HepG2 (cell line): ENCODE results near the gene TMEM107. TPM values are rescaled to one million over a fixed set of nuclear protein-coding genes. Genes with fewer than 3 reads are reported as not detected.
A peak's percentile ranks its signal among the peaks of the same experiment; 100 is the strongest.

Experiments
- AHDC1 ChIP-seq: sonication (generic); formaldehyde crosslinking; IDR thresholded peaks from 2 replicates; pipeline ENCODE4 v1.5.1; 2020; ENCODE audit warnings: mild to moderate bottlenecking, missing genetic modification reagents, borderline replicate concordance
- HOXA5 ChIP-seq: sonication (generic); formaldehyde crosslinking; IDR thresholded peaks from 2 replicates; pipeline ENCODE4 v1.4.0; 2020; ENCODE audit warnings: missing genetic modification reagents
- HOXA9 ChIP-seq: sonication (generic); formaldehyde crosslinking; IDR thresholded peaks from 2 replicates; pipeline ENCODE4 v1.8.1; 2022; ENCODE audit warnings: missing genetic modification reagents, mild to moderate bottlenecking, moderate library complexity, borderline replicate concordance
- IRF1 ChIP-seq: sonication (generic); formaldehyde crosslinking; IDR thresholded peaks from 2 replicates; pipeline ENCODE4 v1.4.0; 2020; ENCODE audit warnings: low read depth, mild to moderate bottlenecking, missing genetic modification reagents
- MAX ChIP-seq: IDR thresholded peaks from 2 replicates; pipeline ENCODE4 v1.6.1; 2012; ENCODE audit warnings: inconsistent platforms
- MED1 ChIP-seq: sonication (generic); formaldehyde crosslinking; IDR thresholded peaks from 2 replicates; pipeline ENCODE4 v1.4.0; 2020; ENCODE audit warnings: missing genetic modification reagents
- PRDM15 ChIP-seq: sonication (generic); formaldehyde crosslinking; IDR thresholded peaks from 2 replicates; pipeline ENCODE4 v1.4.0; 2020; ENCODE audit warnings: missing genetic modification reagents
- RORA ChIP-seq: sonication (generic); formaldehyde crosslinking; IDR thresholded peaks from 2 replicates; pipeline ENCODE4 v1.5.0; 2020; ENCODE audit warnings: mild to moderate bottlenecking, missing genetic modification reagents, moderate library complexity
- SIX4 ChIP-seq: sonication (generic); formaldehyde crosslinking; IDR thresholded peaks from 2 replicates; pipeline ENCODE4 v1.4.0; 2020; ENCODE audit warnings: missing genetic modification reagents
- SMAD3 ChIP-seq: sonication (generic); formaldehyde crosslinking; IDR thresholded peaks from 2 replicates; pipeline ENCODE4 v1.4.0; 2020; ENCODE audit warnings: missing genetic modification reagents
- TEAD2 ChIP-seq: sonication (generic); formaldehyde crosslinking; IDR thresholded peaks from 2 replicates; pipeline ENCODE4 v1.9.0; 2021; ENCODE audit warnings: missing genetic modification reagents
- TGIF2 ChIP-seq: IDR thresholded peaks from 2 replicates; pipeline ENCODE4 v1.6.1; 2016; ENCODE audit warnings: control low read depth, missing compliant biosample characterization
- TMF1 ChIP-seq: sonication (generic); formaldehyde crosslinking; IDR thresholded peaks from 2 replicates; pipeline ENCODE4 v1.8.1; 2022; ENCODE audit warnings: low read depth, missing genetic modification reagents
- TOE1 ChIP-seq: sonication (generic); formaldehyde crosslinking; IDR thresholded peaks from 2 replicates; pipeline ENCODE4 v1.4.0; 2020; ENCODE audit warnings: mild to moderate bottlenecking, missing genetic modification reagents
- ZNF414 ChIP-seq: sonication (generic); formaldehyde crosslinking; IDR thresholded peaks from 2 replicates; pipeline ENCODE4 v1.5.0; 2020; ENCODE audit warnings: missing genetic modification reagents
- ZNF431 ChIP-seq: sonication (generic); formaldehyde crosslinking; IDR thresholded peaks from 2 replicates; pipeline ENCODE4 v1.9.0; 2022; ENCODE audit warnings: missing genetic modification reagents, low read depth, mild to moderate bottlenecking, borderline replicate concordance
- ZNF629 ChIP-seq: sonication (generic); formaldehyde crosslinking; conservative IDR thresholded peaks from 2 replicates; pipeline ENCODE4 v1.5.0; 2020; ENCODE audit warnings: missing genetic modification reagents
- ZNF652 ChIP-seq: IDR thresholded peaks from 2 replicates; pipeline ENCODE4 v1.6.1; 2016; ENCODE audit warnings: low read depth, borderline replicate concordance
- ZNF703 ChIP-seq: sonication (generic); formaldehyde crosslinking; IDR thresholded peaks from 2 replicates; pipeline ENCODE4 v1.5.1; 2020; ENCODE audit warnings: missing genetic modification reagents, mild to moderate bottlenecking, moderate library complexity, borderline replicate concordance
- ZNF737 ChIP-seq: sonication (generic); formaldehyde crosslinking; IDR thresholded peaks from 2 replicates; pipeline ENCODE4 v1.5.0; 2020; ENCODE audit warnings: missing genetic modification reagents, mild to moderate bottlenecking, borderline replicate concordance
- ZSCAN20 ChIP-seq: sonication (generic); formaldehyde crosslinking; IDR thresholded peaks from 2 replicates; pipeline ENCODE4 v1.4.0; 2020; ENCODE audit warnings: missing genetic modification reagents, mild to moderate bottlenecking, borderline replicate concordance
- polyA plus RNA-seq, 8 experiments: library from polyadenylated mRNA; depleted of rRNA in 3 of 8; stranded (reverse) in 7 of 8; unstranded in 1 of 8; fragments of >200 nt; fragmentation: Illumina TruSeq in 4 of 8; extraction: Trizol in 4 of 8; gene quantifications; 2 replicates each; pipeline versions ENCODE4 v1.2.1 to v1.2.3, GENCODE V29; 2011 to 2016; ENCODE audit warnings: low read depth in 4 of 8, missing spikeins in 1 of 8, mixed read lengths in 1 of 8; ENCODE audit not compliant: insufficient read depth in 1 of 8
- total RNA-seq, 5 experiments: library from RNA; depleted of rRNA; stranded (reverse); fragments of >200 nt; fragmentation: Illumina TruSeq; extraction: Trizol; gene quantifications; 2 replicates each; pipeline ENCODE4 v1.2.3, GENCODE V29; 2016; ENCODE audit warnings: low read depth in 1 of 5

The TMEM107 gene
- total and polyA plus RNA-seq, 2 of the 13 experiments (the other 11 are each of a cell fraction or from before 2014, with no cell fraction given) = 7.2 to 15.3 TPM

GRCh38 chr17:8186446-8186786 lies 10.2 kb upstream of the TMEM107 start (continued):
- TF ChIP-seq AHDC1 (CRISPR knock-in tag) (no peak), RORA (peak; percentile 86; the same call in 1 of the 2 replicates), ZNF431 (peak; percentile 85; the same call in 1 of the 2 replicates), ZNF652 (CRISPR knock-in tag) (no peak), HOXA9 (no peak), MAX (no peak), ZNF414 (CRISPR knock-in tag) (no peak), TOE1 (CRISPR knock-in tag) (no peak), PRDM15 (CRISPR knock-in tag) (no peak), IRF1 (CRISPR knock-in tag) (no peak), ZSCAN20 (CRISPR knock-in tag) (no peak), HOXA5 (CRISPR knock-in tag) (no peak; the same call in 1 of the 2 replicates), TMF1 (CRISPR knock-in tag) (no peak), ZNF703 (CRISPR knock-in tag) (no peak), ZNF737 (CRISPR knock-in tag) (0 out of 2 replicates have a peak, but pooled peaks have one; percentile 65), MED1 (CRISPR knock-in tag) (0 out of 2 replicates have a peak, but pooled peaks have one; percentile 1), TGIF2 (CRISPR knock-in tag) (no peak), SMAD3 (CRISPR knock-in tag) (no peak; the same call in 1 of the 2 replicates), ZNF629 (CRISPR knock-in tag) (no peak), TEAD2 (CRISPR knock-in tag) (no peak), SIX4 (CRISPR knock-in tag) (no peak)
